Forelimb muscle (tissue), 1 donor: Measurements from ENCODE around the gene PCNT. TPM values are rescaled to one million over a fixed set of nuclear protein-coding genes. Genes with fewer than 3 reads are reported as not detected.
"Not testable (repeated sequence)": the region's sequence is repeated elsewhere in the genome, so short reads cannot be mapped to it uniquely, and the experiment has no call there.

Experiments used
- DNase-seq: peaks from one replicate; pipeline ENCODE4 v3.0.0-alpha.2; 2013; ENCODE audit warnings: low read depth
- polyA plus RNA-seq: library from polyadenylated mRNA; unstranded; fragments of 120-200 nt; gene quantifications from one replicate; pipeline ENCODE4 v1.2.1, GENCODE V29; 2013; ENCODE audit not compliant: insufficient read length

The PCNT gene
- polyA plus RNA-seq, 1 donor = 66.6 TPM

- DNase-seq = no peak
Observed at GRCh38 chr21:46385846-46386733, 62.1 kb downstream of the PCNT start.

DNA sequence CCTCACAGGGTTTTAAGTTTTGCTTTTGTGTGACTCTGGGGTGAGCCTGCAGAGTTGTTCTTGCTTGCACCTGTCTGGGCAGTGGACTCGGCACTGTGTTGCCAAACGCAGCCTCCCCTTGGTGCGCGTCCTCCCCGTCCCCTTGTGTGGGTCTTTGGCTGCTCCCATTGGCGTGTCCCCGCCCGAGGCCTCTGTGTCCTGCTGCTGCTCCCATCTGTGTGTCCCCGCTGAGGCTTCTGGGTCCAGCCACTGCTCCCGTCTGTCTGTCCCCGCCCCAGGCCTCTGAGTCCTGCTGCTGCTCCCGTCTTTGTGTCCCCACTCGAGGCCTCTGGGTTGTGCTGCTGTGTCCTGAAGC lies 62.8 kb downstream of the PCNT start:
- no peak for DNase-seq

DNA sequence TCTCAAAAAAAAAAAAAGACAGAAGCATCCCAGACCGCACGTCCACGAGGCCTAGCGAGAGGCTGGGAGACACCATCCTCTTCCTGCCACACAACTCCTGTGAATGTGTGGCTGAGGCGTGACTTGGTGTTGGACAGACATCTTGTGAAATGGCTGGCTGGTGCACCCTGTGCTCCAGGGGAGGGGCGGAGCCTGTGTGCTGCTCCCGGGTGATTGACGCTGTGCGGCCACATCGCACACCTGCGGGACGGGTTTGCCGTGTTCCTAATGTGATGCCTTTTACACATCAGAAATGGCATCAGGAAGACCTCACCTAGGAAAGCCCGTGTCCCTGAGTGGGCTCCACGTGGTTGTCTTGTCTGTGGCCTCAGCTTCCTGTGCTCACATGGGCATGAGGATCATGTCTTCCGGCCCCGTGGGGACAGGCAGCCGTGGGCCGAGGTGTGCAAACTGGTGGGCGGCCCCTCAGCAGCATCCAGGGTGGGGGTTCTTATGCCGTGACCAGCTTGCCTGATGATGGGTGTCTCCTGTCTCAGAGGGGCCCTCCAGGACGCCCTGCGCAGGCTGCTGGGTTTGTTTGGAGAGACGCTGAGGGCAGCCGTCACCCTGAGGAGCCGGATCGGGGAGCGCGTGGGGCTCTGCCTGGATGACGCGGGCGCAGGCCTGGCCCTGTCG lies 64.4 kb downstream of the PCNT start:
- DNase-seq = no peak

- DNase-seq = no peak
Observed at GRCh38 chr21:46388896-46389295, 64.9 kb downstream of the PCNT start.

GRCh38 chr21:46390603-46391545 lies 66.9 kb downstream of the PCNT start:
- DNase-seq = no peak

DNA sequence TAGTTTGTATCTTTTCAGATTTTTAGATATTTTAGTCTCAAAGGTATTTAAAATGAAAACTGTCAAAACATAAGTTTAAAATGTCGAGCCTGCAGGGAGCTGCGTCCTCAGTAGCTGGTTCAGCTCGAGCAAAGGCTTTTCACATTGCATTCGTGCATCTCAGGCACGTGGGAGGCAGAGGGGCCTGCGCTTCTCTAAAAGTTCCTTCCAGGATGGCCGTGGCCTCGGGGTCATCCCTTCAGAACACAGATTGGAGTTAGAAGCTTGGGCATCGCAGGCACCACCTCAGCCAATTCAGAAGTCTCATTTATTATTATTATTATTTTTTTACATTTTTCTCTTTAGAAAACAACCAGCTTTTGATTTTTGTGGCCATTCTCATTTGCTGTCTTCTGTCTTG lies 67.8 kb downstream of the PCNT start:
- DNase-seq = no peak

DNA sequence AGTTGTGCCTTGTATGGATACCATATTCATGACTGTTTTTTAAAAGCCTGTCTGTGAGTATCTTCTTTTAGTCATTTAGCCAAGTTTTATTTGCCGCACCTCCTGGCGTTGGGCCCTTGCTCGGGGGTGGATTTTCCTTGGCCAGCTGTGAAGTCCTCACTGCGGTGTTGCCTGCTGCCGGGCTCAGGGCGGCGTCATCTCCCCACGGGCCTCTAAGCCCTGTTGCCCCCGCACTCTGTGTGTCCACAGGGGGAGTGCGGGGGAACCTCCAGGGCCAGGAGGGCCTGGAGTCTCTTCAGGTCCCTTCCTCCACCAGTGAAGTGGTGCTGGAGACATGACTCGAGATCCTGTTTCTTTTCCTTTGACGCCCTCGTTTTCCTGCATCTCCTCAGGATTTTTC lies 69.0 kb downstream of the PCNT start:
- no peak for DNase-seq

DNA sequence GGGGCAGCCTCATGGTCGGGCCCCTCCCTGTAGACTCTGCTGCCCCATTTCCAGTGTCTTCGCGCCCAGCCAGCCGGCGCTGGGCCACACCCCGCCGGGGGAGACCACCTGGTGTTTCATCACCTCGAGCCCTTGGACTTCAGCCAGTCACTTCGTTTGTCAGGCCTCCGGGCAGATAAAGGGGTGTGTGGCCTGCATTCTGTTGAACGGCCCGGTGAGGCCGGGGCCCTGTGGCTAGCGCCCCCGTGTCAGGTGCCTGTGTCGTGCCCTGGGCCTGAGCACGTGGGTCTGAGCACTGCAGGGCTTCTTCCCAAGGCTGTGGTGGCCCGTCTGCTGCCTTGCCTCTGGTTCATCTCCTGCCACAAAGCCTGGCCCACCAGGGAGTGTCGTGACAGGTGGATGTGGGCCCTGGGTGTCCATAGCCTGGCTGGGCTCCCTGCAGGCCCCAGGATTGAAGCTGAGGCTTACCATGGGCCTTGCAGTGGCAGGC lies 69.5 kb downstream of the PCNT start:
- DNase-seq = no peak

- no peak for DNase-seq
Observed at GRCh38 chr21:46393941-46394594, 70.1 kb downstream of the PCNT start.

GRCh38 chr21:46394595-46395104 lies 70.7 kb downstream of the PCNT start:
- no peak for DNase-seq

DNA sequence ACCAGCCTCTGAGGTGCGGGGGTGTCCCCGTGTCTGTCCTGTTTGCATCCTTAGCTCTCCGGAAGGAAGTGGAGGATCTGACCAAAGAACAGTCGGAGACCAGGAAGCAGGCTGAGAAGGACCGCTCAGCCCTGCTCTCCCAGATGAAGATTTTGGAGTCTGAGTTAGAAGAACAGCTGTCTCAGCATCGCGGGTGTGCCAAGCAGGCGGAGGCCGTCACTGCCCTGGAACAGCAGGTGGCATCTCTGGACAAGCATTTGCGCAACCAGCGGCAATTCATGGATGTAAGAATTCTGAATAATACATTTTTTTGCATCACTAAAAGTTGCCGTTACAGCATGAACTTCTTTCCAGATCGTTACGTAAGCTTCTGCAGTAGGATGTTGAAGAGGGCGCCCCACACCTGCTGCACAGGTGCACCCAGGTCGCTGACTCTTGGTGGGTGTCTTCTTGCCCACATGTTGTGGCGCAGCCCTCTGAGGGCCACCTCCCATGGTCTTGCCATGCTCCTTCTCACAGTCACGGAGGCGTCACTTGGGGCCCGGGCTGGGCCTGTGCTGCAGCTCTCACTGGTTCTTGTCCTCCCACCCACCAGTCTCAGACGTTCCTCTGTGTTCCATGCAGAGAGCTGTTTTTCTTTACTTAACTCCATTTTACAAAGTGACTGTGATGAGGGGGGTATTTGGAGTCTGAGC lies 73.4 kb downstream of the PCNT start:
- no peak for DNase-seq

GRCh38 chr21:46397993-46398392 lies 74.0 kb downstream of the PCNT start:
- DNase-seq = no peak

DNA sequence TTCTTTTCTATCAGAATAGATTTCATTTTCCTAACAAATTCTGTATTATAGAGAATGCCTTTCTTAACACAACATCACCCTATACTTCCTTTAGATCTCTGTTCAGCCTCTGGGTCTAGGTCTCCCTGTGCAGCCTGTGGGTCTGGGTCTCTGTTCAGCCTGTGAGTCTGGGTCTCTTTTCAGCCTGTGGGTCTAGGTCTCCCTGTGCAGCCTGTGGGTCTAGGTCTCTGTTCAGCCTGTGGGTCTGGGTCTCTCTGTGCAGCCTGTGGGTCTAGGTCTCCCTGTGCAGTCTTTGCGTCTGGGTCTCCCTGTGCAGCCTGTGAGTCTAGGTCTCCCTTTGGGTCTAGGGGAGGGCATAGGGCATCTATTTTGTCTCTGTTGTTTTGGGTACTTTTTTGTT lies 75.2 kb downstream of the PCNT start:
- DNase-seq = no peak

DNA sequence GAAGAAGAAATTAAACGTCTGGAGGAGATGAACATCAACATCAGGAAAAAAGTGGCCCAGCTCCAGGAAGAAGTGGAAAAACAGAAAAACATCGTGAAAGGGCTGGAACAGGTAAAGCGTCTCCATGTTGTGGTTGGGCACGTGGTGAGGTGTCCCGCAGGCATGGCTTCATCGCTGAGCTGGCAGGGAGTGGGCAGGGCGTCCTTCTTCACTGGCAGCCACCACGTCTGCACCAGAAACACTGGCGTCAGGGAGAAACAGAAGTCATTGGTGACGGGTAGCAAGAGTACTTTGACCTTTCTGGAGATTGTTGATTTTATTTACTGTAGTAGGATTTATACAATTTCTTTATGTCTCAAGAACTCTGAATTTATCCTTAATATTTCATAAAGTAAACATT lies 75.7 kb downstream of the PCNT start:
- no peak for DNase-seq

DNA sequence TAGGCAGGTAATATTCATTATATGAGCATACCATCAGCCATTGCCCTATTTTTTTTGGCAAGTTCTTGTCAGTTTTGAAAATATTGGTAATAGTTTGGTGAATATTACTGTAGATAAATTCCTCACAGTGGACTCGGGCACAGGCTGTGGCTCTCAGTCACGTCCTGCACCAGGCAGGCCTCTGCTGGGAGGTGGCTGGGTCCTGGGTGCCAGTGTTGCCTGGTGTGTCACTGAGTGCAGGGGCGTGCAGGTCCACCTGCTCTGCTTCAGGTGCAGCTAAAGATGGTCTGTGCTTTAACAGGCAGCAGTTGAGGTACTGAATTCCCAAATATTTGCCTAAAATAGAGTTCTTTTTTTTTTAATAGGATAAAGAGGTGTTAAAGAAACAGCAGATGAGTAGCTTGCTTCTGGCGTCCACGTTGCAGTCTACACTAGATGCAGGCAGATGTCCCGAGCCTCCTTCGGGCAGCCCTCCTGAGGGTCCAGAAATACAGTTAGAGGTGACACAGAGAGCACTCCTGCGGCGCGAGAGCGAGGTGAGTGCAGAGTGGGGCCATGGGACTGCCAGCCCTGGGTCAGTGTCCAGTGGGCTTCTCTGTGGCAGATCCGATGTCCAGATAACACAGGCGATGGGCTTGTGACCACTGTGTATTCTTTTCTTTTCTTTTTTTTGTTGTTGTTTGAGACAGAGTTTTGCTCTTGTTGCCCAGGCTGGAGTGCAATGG lies 77.4 kb downstream of the PCNT start:
- no peak for DNase-seq

DNA sequence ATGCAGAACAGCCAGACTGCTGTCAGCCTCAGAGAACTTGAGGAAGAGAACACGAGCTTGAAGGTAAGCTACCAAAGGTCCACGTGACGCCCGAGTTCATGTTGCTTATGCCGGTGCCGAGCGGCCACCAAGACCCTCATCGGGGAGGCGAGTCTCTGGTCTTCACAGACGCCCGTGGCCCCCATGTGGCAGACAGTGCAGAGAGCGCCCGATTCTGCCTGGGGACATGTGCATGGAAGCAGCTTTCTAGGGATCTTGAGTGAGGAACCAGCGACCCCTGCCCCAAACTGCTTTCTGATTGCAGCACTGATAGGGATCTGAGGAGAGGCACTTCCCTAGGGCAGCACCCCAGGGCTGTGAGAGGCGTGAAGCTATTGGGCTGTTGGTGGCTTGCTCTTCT lies 78.5 kb downstream of the PCNT start:
- no peak for DNase-seq

GRCh38 chr21:46403234-46403811 lies 79.4 kb downstream of the PCNT start:
- DNase-seq = not testable (repeated sequence)

DNA sequence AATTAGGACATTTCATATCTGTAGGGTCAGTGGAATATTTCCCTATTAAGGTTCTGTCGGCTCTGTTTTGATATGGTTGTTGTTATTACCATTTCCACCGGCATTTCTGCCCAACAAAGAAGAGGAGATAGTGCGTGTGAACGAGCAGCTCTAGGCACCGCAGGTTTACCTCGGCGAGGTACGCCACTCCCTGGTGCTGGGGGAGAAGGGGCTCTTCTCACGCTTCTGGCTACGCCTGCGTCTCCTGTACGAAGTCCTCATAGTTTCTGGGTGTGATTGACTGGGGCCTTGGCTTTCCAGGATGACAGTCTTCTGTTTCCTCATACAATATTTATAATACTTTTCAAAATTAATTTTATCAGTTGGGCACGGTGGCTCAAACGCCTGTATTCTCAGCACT lies 80.3 kb downstream of the PCNT start:
- DNase-seq = no peak

GRCh38 chr21:46406001-46406400 lies 82.0 kb downstream of the PCNT start:
- DNase-seq = no peak
